Measurements from ENCODE around the gene EFHC1.

EFHC1 gene

GRCh38 chr6:52543729-52544601 is 123.8 kb downstream of the EFHC1 start:
- Histone ChIP-seq H3K36me3 (ENCODE audit: insufficient read depth, low read length) (no peaks in the 10 kb centered on the region), H3K4me3 (no peak overlapping the region), H3K9me3 (ENCODE audit: low read depth, low read length) (no peaks in the 10 kb centered on the region), H3K9ac (ENCODE audit: insufficient read length) (no peak overlapping the region), H3K27ac (no peak overlapping the region)
- TF ChIP-seq EZH2 (IDR thresholded peaks at IDR 0.05) (no peak), POLR2AphosphoS5 (IDR thresholded peaks at IDR 0.05; ENCODE audit: borderline replicate concordance, low read depth, low read length) (no peak), FOXP2 (optimal IDR thresholded peaks at IDR 0.05; ENCODE audit: control extremely low read depth, extremely low read length, insufficient read depth) (no peak)
- no peak for DNase-seq (ENCODE audit: low read depth, low spot score)

DNA sequence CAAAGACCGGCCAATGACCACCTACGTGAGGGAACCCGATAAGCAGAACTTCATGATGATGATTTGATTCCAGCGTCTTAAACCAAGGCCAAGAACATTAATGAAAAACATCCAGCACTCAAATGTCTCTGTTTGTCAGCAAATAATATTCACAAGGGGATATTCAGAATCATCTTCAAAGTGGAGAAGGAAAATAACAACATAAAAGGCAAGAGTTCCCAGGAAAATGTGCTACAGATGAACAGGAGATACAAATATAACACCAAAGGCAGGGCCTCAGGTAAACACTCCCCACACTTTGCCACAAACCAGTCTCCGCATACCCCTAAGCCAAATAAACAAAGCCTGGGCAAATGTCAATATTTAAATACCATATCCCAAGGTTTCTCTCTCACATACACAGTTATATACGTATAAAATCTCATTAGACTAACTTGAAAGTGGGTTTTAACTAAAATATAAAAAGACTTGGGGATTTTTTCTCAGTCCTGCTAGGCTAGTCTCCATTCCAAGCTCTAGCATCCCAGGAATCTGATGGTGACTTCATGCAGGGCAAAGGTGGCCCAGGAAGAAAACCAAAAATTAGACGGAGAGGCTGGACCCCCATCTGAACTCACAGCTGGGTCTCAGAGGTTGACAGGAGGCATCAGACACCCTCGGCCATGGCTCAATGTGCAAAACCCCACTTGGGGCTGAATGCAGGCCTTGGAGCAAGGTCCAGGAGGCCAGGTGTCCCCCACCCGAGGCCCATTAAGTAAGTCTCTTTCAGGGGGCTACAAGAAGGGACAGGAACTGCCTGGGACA is 124.7 kb downstream of the EFHC1 start:
- H3K9ac ChIP-seq (ENCODE audit: insufficient read length): no peak overlapping the region
- no peak overlapping the region for H3K27ac ChIP-seq
- no peaks in the 10 kb centered on the region for H3K9me3 ChIP-seq (ENCODE audit: low read depth, low read length)
- no peak overlapping the region for H3K4me3 ChIP-seq
- no peaks in the 10 kb centered on the region for H3K36me3 ChIP-seq (ENCODE audit: insufficient read depth, low read length)
- DNase-seq (ENCODE audit: low read depth, low spot score): no peak
- no peak for TF ChIP-seq EZH2 (IDR thresholded peaks at IDR 0.05)
- TF ChIP-seq POLR2AphosphoS5 (IDR thresholded peaks at IDR 0.05; ENCODE audit: borderline replicate concordance, low read depth, low read length): no peak
- TF ChIP-seq FOXP2 (optimal IDR thresholded peaks at IDR 0.05; ENCODE audit: control extremely low read depth, extremely low read length, insufficient read depth): no peak

- H3K9ac ChIP-seq (ENCODE audit: insufficient read length): no peak overlapping the region
- H3K9me3 ChIP-seq (ENCODE audit: low read depth, low read length): no peaks in the 10 kb centered on the region
- H3K27ac ChIP-seq: no peak overlapping the region
- DNase-seq (ENCODE audit: low read depth, low spot score): no peak
- no peak for TF ChIP-seq FOXP2 (optimal IDR thresholded peaks at IDR 0.05; ENCODE audit: control extremely low read depth, extremely low read length, insufficient read depth)
- H3K36me3 ChIP-seq (ENCODE audit: insufficient read depth, low read length): no peaks in the 10 kb centered on the region
- H3K4me3 ChIP-seq: no peak overlapping the region
These were observed 125.4 kb downstream of the EFHC1 start for GRCh38 chr6:52545406-52546119.

- DNase-seq (ENCODE audit: low read depth, low spot score): no peak
- H3K36me3 ChIP-seq (ENCODE audit: insufficient read depth, low read length): no peaks in the 10 kb centered on the region
- no peak overlapping the region for H3K27ac ChIP-seq
These were observed 126.0 kb downstream of the EFHC1 start for GRCh38 chr6:52546192-52546591.

DNA sequence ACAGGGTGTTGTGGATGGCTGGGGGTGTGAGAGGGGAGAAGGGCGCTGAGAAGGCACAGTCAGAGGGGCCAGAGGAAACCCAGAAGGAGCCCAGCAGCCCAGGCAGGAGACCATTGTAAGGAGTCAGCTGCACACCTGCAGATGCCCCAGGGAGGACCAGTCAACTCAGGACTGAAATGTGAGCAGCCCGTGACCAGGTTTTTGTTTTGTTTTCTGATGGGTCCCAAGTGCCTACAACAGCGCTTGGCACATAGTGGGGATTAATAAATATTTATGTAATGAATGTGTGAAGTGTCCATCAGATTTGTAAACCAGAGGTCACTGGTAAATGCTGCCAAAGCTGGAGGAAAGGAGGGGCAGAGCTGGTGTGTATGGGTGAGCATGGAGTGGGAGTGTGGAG is 126.5 kb downstream of the EFHC1 start:
- no peak overlapping the region for H3K27ac ChIP-seq
- H3K36me3 ChIP-seq (ENCODE audit: insufficient read depth, low read length): no peaks in the 10 kb centered on the region
- TF ChIP-seq POLR2AphosphoS5 (IDR thresholded peaks at IDR 0.05; ENCODE audit: borderline replicate concordance, low read depth, low read length) (no peak), FOXP2 (optimal IDR thresholded peaks at IDR 0.05; ENCODE audit: control extremely low read depth, extremely low read length, insufficient read depth) (no peak), EZH2 (IDR thresholded peaks at IDR 0.05) (no peak)
- H3K9me3 ChIP-seq (ENCODE audit: low read depth, low read length): no peaks in the 10 kb centered on the region
- no peak overlapping the region for H3K9ac ChIP-seq (ENCODE audit: insufficient read length)
- DNase-seq (ENCODE audit: low read depth, low spot score): no peak
- H3K4me3 ChIP-seq: no peak overlapping the region

More at GRCh38 chr6:52546192-52546591, 126.0 kb downstream of the EFHC1 start:
- no peak overlapping the region for H3K4me3 ChIP-seq
- H3K9ac ChIP-seq (ENCODE audit: insufficient read length): no peak overlapping the region
- no peak for TF ChIP-seq FOXP2 (optimal IDR thresholded peaks at IDR 0.05; ENCODE audit: control extremely low read depth, extremely low read length, insufficient read depth)
- TF ChIP-seq POLR2AphosphoS5 (IDR thresholded peaks at IDR 0.05; ENCODE audit: borderline replicate concordance, low read depth, low read length): no peak
- TF ChIP-seq EZH2 (IDR thresholded peaks at IDR 0.05): no peak
- H3K9me3 ChIP-seq (ENCODE audit: low read depth, low read length): no peaks in the 10 kb centered on the region

DNA sequence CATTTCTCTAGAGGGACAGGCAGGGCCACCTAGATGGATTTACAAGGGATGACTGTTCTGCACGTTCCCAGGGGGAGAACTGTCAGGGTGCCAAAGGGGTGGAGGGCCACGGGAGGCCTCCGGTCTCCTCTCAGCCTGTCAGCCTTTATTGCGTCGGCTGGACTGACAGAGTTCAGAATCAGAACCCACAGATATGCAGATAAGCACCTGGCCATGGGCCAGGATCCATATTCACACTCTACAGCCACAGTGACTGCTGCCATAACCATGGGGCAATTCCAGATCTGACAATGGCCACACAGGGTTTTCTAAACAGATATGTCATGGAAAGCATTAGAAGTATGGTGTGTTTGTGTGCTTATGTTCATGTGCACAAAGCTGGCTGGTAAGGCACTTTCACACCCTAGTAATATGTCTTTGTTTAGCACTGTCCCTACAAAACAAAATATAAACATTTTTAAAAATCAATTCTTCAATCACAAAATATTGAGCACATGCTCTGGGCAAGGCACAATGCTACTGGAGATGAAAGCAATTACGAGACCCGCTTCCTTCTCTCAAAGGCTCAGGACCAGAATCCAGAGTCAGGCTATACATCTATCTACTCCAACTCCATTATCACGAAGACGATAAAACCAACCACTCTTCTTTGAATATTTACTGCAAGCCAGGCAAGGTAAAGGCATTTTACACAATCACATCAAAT is 127.7 kb downstream of the EFHC1 start:
- no peak for DNase-seq (ENCODE audit: low read depth, low spot score)
- no peaks in the 10 kb centered on the region for H3K9me3 ChIP-seq (ENCODE audit: low read depth, low read length)
- H3K27ac ChIP-seq: no peak overlapping the region
- TF ChIP-seq EZH2 (IDR thresholded peaks at IDR 0.05) (no peak), POLR2AphosphoS5 (IDR thresholded peaks at IDR 0.05; ENCODE audit: borderline replicate concordance, low read depth, low read length) (no peak), FOXP2 (optimal IDR thresholded peaks at IDR 0.05; ENCODE audit: control extremely low read depth, extremely low read length, insufficient read depth) (no peak)
- H3K9ac ChIP-seq (ENCODE audit: insufficient read length): no peak overlapping the region
- H3K36me3 ChIP-seq (ENCODE audit: insufficient read depth, low read length): no peaks in the 10 kb centered on the region
- H3K4me3 ChIP-seq: no peak overlapping the region

- no peaks in the 10 kb centered on the region for H3K36me3 ChIP-seq (ENCODE audit: insufficient read depth, low read length)
- H3K9me3 ChIP-seq (ENCODE audit: low read depth, low read length): no peaks in the 10 kb centered on the region
- no peak for DNase-seq (ENCODE audit: low read depth, low spot score)
- H3K27ac ChIP-seq: no peak overlapping the region
- TF ChIP-seq FOXP2 (optimal IDR thresholded peaks at IDR 0.05; ENCODE audit: control extremely low read depth, extremely low read length, insufficient read depth) (no peak), POLR2AphosphoS5 (IDR thresholded peaks at IDR 0.05; ENCODE audit: borderline replicate concordance, low read depth, low read length) (no peak), EZH2 (IDR thresholded peaks at IDR 0.05) (no peak)
- H3K4me3 ChIP-seq: no peak overlapping the region
- H3K9ac ChIP-seq (ENCODE audit: insufficient read length): no peak overlapping the region
These were observed 128.2 kb downstream of the EFHC1 start for GRCh38 chr6:52548353-52548713.

All from SK-N-MC (cell line).